Measurements from ENCODE around the gene IFI30.

DNA sequence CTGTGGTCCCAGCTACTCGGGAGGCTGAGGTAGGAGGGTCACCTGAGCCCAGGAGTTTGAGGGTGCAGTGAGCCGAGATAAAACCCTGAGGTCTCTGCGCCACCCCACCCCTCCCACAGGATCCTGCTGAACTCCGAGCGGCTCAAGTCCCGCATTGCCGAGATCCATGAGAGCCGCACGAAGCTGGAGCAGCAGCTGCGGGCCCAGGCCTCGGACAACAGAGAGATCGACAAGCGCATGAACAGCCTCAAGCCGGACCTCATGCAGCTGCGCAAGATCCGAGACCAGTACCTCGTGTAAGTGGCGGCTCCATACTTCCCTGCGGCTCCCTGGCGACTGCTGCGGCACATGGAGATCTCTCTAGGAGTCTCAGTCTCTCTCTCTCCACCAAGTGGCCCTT lies 6.6 kb upstream of the IFI30 start:
- TF ChIP-seq GATA3 (IDR thresholded peaks at IDR 0.05; ENCODE audit: low read depth, low read length), result no peak
- no peak for TF ChIP-seq GATA2 (IDR thresholded peaks at IDR 0.05; ENCODE audit: low read depth, low read length)

Measured in SH-SY5Y (cell line).